HTR-8/SVneo (cell line): ENCODE measurements around the gene HSPA4.

Experiments used
- DNase-seq: peaks from one replicate; pipeline ENCODE4 v3.0.0; 2011; ENCODE audit warnings: low spot score, mixed read lengths; ENCODE audit not compliant: insufficient read length
- FAIRE-seq: peaks from 2 replicates; lab custom pipeline; 2011; peaks lifted over from hg19 to GRCh38; lab: Jason Lieb, UNC

The HSPA4 gene

GRCh38 chr5:133147815-133148567, 96.2 kb downstream of the HSPA4 start:
- FAIRE-seq (no peak), DNase-seq (no peak)

- FAIRE-seq = no peak
- DNase-seq = no peak
Observed at GRCh38 chr5:133149345-133149744, 97.5 kb downstream of the HSPA4 start.

- DNase-seq (no peak), FAIRE-seq (no peak)
Observed at GRCh38 chr5:133150909-133151544, 99.2 kb downstream of the HSPA4 start.

- FAIRE-seq = no peak
- DNase-seq = no peak
Observed at GRCh38 chr5:133154274-133155075, 102.7 kb downstream of the HSPA4 start.

GRCh38 chr5:133155326-133155969, 103.6 kb downstream of the HSPA4 start:
- DNase-seq (no peak), FAIRE-seq (no peak)
